Endothelial cell (in vitro differentiated cells): Measurements from ENCODE around the gene SCN1B. TPM values are rescaled to one million over a fixed set of nuclear protein-coding genes. Genes with fewer than 3 reads are reported as not detected.
"Not testable (repeated sequence)": the region's sequence is repeated elsewhere in the genome, so short reads cannot be mapped to it uniquely, and the experiment has no call there.

Experiments used
- DNase-seq: peaks from one replicate; pipeline ENCODE4 v3.0.0; 2021; ENCODE audit warnings: low spot score
- H3K27ac Mint-ChIP-seq: one replicate; pipeline ENCODE4 v1.8.0; 2021; ENCODE audit warnings: mixed read lengths, inconsistent platforms; ENCODE audit not compliant: unreplicated experiment
- H3K27me3 Mint-ChIP-seq: one replicate; pipeline ENCODE4 v1.8.0; 2021; ENCODE audit warnings: mild to moderate bottlenecking, moderate library complexity, mixed read lengths, inconsistent platforms; ENCODE audit not compliant: unreplicated experiment
- H3K36me3 Mint-ChIP-seq: one replicate; pipeline ENCODE4 v1.8.0; 2021; ENCODE audit warnings: mild to moderate bottlenecking, low read depth, mixed read lengths, inconsistent platforms; ENCODE audit not compliant: unreplicated experiment
- H3K4me1 Mint-ChIP-seq: one replicate; pipeline ENCODE4 v1.8.0; 2021; ENCODE audit warnings: mild to moderate bottlenecking, mixed read lengths, inconsistent platforms; ENCODE audit not compliant: unreplicated experiment
- H3K4me3 Mint-ChIP-seq: one replicate; pipeline ENCODE4 v1.8.0; 2021; ENCODE audit warnings: mild to moderate bottlenecking, mixed read lengths, inconsistent platforms; ENCODE audit not compliant: unreplicated experiment
- H3K9me3 Mint-ChIP-seq: one replicate; pipeline ENCODE4 v1.8.0; 2021; ENCODE audit warnings: mixed read lengths, inconsistent platforms; ENCODE audit not compliant: unreplicated experiment
- CTCF ChIP-seq: fragments of 200-600 bp; sonication (generic); IDR thresholded peaks from one replicate; pipeline ENCODE4 v1.5.0; 2021; ENCODE audit warnings: antibody characterized with exemption; ENCODE audit not compliant: unreplicated experiment
- total RNA-seq: library from RNA; stranded (reverse); fragmentation: NEBNext Ultra II Directional; extraction: Animal tissue kit (Norgen Biotek cat#: 25700); gene quantifications from one replicate; pipeline ENCODE4 v1.2.1, GENCODE V29; 2021; ENCODE audit not compliant: unreplicated experiment

SCN1B gene
- total RNA-seq, 1 donor from 2014 or later, result 0.62 TPM

DNA sequence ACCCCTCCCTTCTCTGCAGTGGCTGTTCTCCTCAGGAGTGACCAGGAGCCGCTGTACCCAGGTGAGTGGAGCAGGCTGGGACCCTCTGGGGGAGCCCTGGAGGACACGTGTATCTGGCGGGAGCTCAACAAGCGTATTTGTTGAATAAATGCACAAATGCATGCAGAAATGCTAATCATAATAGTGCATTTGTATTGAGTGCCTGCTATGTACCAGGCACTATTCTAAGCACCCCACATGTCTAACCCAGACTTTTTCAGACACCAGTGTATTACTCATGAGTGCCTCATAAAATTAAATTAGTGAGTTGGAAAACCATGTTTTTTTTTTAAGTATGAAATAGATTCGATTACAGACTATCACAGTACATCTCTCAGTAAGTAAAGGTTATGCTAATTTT is 19.2 kb downstream of the SCN1B start:
- TF ChIP-seq CTCF, result no peak
- Mint-ChIP-seq H3K36me3 (no peaks in the 10 kb centered on the region), H3K27me3 (peaks cover 1% of the 10 kb centered on the region), H3K4me1 (peaks cover 13% of the 10 kb centered on the region), H3K4me3 (no peak overlapping the region), H3K9me3 (no peaks in the 10 kb centered on the region), H3K27ac (no peak overlapping the region)
- no peak for DNase-seq

DNA sequence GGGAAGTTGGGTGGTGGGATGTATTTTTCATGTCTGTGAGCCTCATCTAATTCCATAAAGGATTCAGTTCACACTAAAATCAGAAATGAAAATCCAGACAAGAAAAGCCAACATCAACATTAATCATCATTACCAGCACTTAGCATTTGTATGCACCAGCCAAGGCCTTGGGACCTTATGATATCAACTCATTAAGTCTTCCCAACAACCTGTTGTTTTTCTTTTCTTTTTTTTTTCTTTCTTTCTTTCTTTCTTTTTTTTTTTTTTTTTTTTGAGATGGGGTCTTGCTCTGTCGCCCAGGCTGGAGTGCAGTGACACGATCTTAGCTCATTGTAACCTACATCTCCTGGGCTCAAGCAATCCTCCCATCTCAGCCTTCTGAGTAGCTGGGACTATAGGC is 20.4 kb downstream of the SCN1B start:
- not testable (repeated sequence) for H3K4me1 Mint-ChIP-seq, H3K27ac Mint-ChIP-seq, H3K9me3 Mint-ChIP-seq, H3K27me3 Mint-ChIP-seq, H3K36me3 Mint-ChIP-seq, DNase-seq, H3K4me3 Mint-ChIP-seq

DNA sequence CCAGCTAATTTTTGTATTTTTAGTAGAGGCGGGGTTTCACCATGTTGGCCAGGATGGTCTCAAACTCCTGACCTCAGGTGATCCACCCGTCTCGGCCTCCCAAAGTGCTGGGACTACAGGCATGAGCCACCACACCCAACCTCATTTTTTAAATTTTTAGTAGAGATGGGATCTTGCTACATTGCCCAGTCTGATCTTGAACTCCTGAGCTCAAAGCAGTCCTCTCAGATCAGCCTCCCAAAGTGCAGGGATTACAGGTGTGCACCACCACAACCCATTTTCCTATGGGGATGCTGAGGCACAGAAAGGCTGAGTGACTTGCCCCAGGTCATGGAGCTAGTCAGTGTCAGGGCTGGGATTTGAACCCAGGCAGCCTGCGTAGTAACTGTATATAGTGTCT is 21.0 kb downstream of the SCN1B start:
- not testable (repeated sequence) for DNase-seq, H3K36me3 Mint-ChIP-seq, H3K4me3 Mint-ChIP-seq, H3K27ac Mint-ChIP-seq, H3K9me3 Mint-ChIP-seq, H3K4me1 Mint-ChIP-seq, H3K27me3 Mint-ChIP-seq

GRCh38 chr19:35051796-35052195 is 21.5 kb downstream of the SCN1B start:
- H3K27me3 Mint-ChIP-seq, result peaks cover 3% of the 10 kb centered on the region
- no peak for DNase-seq

DNA sequence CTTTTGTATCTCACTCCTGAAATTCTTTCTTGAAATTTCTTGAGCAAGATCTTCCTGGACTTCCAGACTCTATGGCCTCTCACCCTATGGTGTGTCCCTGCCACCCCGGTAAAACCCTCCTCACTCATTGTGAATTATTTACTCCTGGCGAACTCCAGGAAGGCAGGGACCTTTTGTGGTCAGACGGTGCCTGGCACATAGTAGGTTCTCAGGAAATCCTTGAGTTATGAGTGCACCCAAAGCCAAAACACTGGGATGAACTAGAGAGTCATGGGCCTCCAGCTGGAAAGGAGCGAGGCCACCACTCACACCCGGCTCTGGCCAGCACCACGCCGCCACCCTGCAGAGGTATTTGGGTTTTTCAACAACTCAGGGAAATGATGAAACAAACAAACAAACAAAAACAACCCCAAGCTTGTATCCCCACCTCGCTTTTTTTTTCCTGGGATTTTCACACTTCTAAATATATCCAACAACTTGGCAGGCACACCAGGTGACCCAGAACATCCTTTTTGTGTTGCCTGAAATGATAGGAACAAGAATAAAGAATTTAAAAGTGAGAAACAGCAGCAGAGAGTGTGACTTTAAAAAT is 22.4 kb downstream of the SCN1B start:
- Mint-ChIP-seq H3K9me3 (no peaks in the 10 kb centered on the region), H3K36me3 (no peaks in the 10 kb centered on the region), H3K27me3 (peaks cover 3% of the 10 kb centered on the region), H3K4me1 (peaks cover 3% of the 10 kb centered on the region), H3K27ac (no peak overlapping the region), H3K4me3 (no peak overlapping the region)
- no peak for TF ChIP-seq CTCF
- DNase-seq, result no peak

More at GRCh38 chr19:35051796-35052195, 21.5 kb downstream of the SCN1B start:
- Mint-ChIP-seq H3K36me3 (no peaks in the 10 kb centered on the region), H3K27ac (no peak overlapping the region), H3K4me1 (peaks cover 3% of the 10 kb centered on the region), H3K9me3 (no peaks in the 10 kb centered on the region), H3K4me3 (no peak overlapping the region)
- no peak for TF ChIP-seq CTCF

DNA sequence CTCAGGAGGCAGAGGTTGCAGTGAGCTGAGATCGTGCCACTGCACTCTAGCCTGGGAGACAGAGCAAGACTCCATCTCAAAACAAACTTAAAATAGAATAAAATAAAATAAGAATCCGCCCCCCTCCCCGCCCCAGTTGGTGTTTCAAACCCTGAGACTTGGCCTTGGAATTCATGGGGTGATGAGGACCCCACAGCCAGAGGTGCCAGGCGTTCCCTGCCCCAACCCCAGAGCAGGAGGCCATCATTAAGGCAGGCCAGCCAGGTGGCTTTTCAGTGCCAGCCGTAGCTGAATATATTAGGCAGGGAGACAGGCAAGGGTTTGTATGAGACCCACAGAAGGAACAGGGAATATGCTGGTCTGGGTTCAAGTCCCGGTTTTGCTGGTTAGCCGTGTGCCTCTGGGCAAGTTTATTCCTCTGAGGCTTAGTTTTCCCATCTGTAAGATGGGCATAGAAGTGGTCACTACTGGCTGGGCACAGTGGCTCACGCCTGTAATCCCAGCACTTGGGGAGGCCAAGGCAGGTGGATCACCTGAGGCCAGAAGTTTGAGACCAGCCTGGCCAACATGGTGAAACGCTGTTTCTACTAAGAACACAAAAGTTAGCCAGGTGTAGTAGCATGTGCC is 23.5 kb downstream of the SCN1B start:
- no peak overlapping the region for H3K4me3 Mint-ChIP-seq
- H3K9me3 Mint-ChIP-seq, result no peaks in the 10 kb centered on the region
- H3K27me3 Mint-ChIP-seq, result peaks cover 3% of the 10 kb centered on the region
- H3K36me3 Mint-ChIP-seq, result no peaks in the 10 kb centered on the region
- no peak overlapping the region for H3K27ac Mint-ChIP-seq
- no peak for TF ChIP-seq CTCF
- peaks cover 3% of the 10 kb centered on the region for H3K4me1 Mint-ChIP-seq
- no peak for DNase-seq
